SIG-M5 treated with dmso at 0.1 percent for 504 hours (cell line): ENCODE measurements around the gene GUCD1.

Source experiments
- DNase-seq: peaks from one replicate; lab custom pipeline; 2025; ENCODE audit not compliant: unreplicated experiment; lab: John Stamatoyannopoulos, UW

The GUCD1 gene

DNA sequence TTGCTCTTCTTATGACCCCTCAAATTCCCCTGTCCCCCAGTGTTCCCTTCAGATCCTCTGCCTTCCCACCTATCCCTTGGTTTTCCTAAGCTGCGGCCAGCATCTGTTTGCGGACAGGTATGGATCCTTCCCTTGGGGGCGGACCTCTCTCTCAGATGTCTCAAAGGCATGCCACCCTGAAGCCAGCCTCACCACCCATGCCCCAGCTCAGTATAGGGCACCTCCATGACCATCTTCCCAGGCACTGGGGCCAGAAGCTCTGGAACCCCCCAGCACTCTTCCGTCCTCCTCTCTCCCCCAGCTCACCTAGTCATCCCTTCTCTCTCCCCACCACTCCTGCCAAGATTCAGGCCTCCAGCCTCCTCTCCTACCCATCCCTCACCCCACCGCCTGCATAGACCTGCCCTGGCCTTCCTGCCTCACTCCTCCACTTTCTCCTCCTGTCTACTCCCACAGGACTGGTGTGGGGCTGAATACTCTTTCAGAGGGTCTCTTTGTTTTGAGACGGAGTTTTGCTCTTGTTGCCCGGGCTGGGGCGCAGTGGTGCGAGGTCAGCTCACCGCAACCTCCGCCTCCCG is 35.7 kb upstream of the GUCD1 start:
- DNase-seq: no peak

DNA sequence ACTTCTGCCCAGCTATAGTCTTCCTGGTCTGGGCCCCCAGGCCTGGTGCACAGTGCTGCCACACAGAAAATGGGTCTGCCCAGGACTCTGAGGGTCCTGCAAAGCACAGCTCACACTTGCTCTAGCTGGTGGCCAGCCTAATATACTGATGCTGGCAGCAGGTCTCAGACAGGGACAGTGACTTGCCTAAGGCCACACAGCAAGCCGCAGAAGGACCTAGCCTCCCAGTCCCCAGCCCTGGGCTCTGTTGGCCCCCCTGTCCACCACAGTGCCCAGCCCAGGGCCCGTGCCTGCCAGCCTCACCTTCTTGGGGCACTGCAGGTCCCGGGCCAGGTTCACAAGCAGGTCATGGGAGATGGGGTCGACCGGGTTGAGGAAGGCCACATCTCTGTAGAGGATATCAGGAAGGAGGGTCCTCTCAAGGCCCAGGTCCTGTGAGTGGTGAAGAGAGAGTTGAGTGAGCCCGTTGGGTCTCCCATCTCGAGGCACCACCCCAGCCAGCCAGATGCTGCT is 34.6 kb upstream of the GUCD1 start:
- no peak for DNase-seq

DNA sequence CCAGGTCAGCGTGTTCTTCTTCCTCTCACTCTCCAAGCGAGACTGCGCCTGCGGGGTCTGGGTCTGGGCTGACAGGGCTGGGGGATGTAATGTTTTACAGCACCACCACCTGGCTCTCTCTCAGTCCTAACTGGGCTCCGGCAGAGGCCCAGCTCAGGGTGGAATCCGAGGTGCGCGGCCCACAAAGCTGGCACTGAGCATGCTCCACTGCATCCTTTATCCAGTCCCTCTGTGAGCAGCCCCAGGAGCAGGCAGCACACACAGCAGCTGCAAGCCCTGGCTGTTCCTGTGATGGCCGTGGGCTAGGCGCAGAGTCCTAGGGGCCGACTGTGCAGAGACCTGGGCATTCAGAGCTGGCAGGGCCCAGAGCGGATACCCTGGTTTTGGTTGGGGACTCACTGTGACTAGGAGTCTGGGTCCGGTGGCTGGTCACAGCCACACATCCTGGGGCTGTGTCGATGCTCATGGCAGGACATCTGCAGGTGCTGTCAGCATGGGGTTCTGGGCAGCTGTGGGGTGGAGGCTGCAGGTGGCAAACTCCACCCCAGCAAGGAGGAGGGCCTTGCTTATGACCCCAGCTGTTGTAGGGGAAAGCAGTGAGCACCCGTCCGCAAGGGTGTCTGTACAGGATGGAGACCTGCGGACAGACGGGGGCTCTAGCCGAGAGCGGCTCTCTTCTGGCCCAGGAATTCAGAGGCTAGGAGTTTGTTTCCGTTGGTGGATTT is 34.0 kb upstream of the GUCD1 start:
- no peak for DNase-seq

DNA sequence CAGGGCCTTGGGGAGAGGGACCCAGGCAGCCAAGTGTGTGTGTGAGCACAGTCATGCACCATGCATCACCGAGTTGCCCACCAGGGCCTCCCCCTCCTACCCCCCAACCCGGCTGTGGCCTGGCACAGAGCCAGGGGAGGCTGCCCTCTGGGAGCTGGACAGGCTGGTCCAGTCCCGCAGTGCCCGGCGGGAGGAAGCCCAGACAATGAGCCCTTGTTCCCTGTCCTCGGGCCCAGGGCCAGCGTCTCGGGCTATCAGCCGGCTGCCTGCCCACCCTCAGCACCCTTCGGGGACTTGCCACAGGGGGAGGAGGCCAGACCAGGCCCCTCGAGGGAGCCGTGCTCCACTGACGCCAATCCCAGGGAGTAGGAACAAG is 33.4 kb upstream of the GUCD1 start:
- DNase-seq: no peak

DNA sequence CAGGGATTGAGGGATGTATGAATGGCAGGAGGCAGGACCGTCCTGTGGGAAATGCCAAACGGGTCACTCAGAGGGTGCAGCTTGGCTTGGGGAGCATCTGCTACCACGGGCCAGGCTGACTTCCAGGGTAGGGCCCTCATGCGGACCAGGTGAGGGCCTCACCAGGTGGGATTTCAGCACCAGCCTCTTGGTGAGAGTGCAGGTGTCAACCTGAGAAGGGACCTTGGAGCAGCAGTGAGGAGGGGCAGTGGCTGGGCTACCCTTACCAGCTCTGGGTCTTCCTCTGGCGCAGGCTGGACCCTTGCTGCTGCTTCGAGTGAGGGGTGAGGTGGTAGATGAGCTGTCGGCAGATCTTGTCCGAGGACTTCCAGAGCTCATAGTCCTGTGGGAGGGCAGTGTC is 33.0 kb upstream of the GUCD1 start:
- DNase-seq: no peak

DNA sequence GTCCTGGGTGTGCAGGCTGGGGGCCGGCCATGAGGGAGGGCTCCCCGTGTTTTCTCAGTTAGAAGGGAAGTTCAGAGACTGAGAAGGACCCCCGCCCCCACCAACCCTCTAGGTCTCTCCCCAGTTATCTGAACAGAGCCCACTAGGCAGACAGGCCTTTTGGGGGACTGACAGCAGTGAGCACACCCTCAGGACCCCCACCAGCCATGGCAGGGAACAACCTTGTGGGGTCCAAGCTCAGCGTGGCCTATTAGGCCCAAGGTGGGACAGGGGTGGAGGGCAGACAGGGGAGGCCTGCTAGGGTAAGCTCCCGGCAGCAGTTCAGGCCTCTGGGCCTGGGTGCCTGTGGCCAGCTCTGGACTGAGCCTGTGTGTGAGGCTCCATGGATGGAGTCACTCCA is 32.3 kb upstream of the GUCD1 start:
- no peak for DNase-seq

DNA sequence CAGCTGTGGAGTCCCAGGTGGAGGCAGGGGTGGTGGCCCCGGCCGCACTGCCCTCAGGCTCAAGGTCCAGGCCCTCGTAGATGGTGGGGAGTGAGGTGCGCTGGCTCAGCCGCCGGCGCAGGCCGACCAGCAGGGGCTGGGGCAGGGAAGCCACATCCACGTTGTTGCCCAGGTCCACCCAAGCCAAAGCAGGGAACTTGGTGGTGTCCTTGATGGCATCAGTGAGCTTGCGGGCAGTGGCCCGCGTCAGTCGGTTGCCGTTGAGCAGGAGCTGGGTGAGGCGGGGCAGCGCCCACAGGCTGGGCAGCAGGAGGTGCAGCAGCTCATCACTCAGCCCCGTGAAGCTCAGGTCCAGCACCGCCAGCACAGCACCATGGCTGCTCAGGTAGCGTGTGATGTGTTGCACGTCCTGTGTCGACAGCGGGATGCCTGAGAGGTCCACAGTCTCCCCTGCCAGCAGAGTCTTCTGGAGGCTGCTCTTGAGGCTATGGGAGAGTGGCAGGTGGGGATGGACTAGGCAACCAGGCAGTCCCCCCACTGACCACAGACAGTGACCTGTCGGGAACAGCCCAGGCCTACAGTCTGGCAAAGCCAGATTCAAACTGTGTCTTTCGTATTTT is 31.1 kb upstream of the GUCD1 start:
- no peak for DNase-seq

DNA sequence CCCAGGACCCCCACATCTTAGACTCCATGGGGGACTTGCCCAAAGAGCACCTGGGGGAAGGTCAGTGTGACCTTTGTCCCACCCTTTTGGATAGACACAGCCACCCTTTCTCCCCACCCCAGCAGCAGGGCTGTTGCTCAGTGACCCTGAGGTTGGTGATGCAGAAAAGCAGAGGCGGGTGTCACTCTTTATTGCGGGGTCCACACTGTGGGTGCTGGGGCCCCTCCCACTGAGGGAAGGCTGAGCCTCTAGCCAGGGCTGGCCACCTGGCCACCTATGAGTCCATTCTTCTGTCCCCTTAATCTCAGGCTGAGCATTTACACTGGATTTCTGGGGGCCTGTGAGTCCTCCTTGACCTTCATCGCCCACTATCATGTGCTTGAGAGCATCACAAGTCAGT is 30.5 kb upstream of the GUCD1 start:
- DNase-seq: no peak

DNA sequence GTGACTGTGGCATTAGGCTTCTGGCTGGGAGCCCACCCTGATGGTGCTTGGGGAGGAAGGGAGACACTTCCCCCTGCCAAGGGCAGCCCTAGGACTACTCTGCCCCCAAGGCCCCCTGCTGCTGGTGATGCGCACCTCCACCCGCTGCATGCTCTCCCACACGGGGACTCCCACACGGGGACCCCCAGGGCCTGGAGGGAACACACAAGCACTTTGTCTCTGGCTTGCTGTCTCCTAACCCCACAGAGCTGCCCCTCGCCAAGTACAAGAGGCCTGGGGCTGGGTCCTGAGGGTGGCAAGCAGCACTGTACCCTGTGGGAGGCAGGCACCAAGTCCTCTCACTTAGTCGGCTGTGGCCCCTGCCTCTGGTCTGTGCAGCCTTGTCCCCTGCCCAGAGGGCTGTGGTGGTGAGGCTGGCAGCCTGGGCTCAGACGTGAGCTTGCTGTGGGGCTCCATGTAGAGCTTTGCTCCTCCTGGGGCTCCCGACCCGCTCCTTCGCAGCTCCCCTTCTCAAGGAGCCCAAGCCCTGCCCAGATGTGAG is 30.0 kb upstream of the GUCD1 start:
- DNase-seq: no peak

DNA sequence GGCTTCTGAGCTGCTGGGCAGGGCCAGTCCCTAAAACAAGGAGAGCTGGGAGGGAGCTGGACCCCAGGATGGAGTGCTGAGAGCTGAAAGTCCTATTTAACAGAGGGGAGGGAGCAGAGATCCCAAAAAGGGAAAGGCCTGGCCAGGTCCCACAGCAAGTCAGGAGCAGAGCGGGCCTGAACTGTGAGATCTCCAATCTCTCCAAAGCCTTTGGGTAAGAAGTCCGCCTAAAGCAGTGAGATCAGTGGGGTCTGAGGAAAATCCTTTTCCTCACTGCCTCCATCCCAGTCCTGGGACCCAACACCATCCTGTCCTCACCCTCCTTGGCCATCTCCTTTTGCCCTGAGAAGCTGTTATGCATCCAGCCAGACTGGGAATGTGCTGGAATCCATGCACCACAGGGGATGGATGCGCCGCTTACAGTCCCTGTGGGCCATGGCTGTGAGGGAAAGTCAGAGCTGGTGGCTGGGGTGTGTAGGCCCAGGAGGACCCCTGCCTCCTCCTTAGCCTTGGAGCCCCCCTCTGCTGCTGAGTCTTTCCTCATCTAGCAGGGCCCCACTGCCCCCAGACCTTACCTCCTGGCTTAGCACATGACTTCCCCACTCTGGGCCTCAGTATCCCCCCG is 29.3 kb upstream of the GUCD1 start:
- DNase-seq: no peak

DNA sequence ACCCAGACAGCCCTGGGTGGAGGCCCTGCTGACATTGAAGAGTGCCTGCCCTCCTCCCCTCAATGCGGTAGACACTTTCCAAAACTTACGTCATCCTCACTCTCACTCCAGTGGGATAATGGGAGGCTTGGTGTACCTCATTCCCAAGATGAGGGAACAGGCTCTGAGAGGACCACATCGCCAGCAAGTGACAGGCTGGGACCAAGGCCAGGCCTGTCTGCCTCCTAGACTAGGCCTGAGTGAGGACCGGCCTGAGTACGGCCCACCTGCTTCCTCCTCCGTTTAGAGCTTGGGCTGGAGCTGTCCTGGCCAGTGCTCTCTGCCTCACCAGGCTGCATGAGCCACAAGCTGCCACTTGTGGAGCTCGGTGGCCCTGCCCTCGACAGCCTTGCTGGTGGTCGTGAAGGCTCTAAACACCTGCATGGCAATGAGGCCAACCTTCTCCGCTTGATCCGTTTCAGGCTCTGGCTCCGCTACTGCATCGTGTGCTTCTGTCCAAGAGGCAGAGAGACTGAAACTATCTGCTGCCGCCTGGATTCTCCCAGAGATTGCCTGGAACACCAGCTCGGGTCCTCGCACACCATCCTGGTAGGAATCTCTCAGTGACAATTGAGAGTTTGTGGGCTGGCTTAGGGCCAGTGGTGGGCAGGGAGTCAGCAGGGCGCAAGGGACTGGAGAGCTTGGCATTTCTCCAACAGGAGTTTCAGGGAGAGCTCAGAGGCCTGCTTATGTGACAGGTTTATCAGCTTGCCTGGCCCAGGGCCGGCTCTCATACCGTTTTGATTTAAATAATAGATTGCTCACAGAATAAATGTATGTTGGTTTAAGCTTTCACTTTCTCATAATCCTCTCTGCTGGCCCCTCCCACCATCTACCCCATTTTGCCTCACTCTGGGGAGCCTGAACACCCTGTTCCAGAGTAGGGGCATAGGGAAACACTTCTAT is 28.6 kb upstream of the GUCD1 start:
- DNase-seq: no peak

DNA sequence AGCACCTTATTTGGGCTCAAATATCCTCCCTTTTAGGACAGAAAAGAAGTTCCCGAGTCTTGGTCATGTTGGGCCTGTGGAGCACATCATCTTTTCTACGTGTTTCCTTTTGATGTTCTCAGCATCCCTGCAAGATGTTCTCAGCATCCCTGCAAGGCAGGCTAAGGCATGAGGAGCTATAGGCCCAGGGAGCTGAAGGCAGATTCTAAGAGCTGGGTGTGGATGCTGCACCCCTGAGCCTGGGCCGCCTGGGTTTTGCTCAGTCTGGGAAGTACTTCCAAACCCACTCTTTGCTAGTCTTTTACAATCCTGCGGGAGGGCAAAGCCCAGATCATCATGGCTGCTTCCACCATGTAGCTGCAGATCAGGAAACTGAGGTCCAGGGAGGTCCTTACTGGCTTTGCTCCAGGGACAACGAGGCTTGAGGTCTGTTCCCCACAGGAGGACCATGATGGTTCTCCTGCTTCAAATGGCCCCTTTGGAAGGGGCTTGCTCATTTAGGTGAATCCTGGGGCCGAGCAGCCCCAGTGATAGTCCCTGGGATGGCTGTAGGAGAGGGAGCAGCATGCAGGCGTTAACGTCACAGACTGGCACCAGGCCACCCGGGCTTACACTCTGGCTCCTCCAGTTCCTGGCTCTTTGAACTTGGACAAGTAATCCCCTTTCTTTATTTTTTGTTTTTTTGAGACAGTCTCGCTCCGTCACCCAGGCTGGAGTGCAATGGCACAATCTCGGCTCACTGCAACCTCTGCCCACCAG is 27.3 kb upstream of the GUCD1 start:
- DNase-seq: no peak

DNA sequence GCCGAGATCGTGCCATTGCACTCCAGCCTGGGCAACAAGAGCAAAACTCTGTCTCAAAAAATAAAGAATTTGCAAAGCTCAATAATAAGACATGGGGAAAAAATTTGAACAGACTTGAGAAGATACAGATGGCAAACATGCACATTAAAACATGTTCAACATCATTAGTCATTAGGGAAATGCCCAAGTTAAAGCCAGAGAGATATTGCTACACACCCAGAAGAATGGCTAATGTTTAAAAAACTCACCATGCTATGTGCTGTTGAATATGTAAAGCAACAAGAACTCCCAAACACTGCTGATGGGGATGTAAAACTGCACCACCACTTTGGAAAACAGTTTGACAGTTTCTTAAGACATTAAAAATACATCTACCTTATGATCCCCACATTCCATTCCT is 25.3 kb upstream of the GUCD1 start:
- DNase-seq: no peak

DNA sequence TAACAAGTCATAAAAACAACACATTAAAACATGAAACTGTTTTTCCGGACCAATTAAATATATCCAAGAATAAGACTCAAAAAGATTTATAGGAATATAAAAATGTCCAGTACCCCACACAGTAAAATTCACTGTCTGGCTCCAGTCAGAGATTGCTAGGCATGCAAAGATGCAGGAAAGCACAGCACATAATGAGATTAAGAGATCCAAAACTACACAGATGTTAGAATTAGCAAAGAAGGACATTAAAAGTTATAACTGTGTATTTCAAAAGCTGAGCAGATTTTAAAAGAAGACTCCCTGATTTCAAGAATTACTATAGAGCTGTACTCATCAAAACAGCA is 24.3 kb upstream of the GUCD1 start:
- DNase-seq: no peak

DNA sequence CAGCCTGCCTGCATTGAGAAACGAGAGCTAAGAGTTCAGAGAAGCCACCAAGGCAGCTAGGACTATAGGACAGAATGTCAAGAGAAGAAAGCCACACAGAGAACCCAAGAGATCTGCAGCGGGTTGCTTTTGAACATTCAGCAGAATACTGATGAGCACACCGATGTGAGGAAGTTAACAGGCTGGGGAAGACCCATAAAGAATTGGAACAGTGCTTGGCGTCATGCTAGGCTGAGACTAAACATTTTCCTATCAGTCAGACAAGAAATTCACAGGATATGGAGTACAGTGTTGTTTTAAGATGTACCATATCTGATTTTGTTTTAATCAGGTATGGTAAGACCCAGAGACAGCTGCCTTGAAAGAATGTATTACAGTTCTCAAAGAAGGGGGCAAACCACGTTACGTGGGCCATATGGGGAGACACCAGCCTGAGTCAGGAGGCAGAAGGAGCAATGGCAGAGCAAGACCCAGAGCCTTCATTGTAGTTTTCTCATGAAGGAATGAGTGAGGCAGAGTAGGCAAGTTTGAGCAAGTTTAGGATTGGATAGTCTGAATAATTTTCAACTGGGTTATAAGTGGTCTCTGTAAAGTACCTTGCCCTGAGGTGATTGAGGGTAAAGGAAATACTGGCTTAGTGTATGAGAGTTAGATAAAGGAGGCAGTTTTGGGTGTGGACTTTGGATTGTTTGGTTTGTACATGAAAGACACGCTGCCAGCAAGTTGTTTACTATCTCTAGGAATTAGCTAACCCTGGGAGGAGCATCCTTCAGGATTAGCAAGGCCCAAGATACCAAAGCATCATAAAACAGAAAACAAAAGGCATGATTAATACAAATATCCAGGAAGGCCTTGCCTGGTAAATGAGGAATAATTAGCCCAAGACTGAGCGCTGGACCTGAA is 23.7 kb upstream of the GUCD1 start:
- DNase-seq: no peak

DNA sequence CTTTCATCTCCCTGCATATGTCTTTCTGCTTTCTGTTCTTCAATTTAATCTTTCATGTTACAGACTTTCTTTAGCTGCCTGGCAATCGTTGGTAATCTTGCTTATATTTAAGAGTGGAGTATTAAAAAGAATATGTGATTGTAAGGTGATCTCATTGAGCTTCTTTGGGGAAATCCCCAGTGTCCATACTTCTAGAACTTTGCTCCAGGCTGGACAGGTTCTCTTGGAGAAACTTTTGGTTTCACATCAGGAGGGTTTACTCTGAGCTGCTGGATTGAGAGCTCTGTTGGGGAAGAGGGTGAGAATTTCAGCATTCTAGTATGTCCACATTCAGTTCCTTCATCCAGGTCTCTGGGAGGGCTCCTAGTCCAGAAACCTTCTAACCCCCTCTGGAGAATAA is 21.8 kb upstream of the GUCD1 start:
- no peak for DNase-seq

DNA sequence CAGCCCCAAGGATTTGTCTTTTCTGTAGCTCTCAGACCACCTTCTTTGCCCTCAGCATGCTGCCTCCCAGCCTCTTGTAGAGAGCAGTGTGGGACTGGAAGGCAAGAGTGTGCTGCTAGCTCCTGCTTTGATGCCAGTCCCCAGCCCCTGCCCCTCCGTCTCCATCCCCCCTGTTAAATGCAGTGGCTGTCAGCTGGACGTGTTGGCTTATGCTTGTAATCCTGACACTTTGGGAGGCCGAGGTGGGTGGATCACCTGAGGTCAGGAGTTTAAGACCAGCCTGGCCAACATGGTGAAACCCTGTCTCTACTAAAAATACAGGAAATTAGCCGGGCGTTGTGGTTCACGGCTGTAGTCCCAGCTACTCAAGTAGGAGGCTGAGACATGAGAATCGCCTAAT is 16.3 kb upstream of the GUCD1 start:
- no peak for DNase-seq

DNA sequence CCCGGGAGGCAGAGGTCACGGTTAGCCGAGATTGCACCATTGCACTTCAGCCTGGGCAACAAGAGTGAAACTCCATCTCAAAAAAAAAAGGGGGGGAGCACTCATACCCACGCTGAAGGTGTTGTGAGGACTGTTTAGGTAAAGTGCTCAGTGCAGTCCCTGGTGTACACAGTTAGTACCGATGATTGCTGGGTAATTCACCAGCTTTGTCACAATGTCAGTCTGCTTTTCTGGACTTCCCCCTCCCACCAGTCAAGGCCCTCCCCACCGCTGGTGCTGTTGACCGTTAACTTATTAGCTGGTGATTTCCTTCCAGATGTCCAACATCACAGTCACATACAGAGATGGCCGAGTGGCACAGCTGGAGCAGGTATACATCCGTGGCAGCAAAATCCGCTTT is 12.7 kb upstream of the GUCD1 start:
- DNase-seq: no peak

DNA sequence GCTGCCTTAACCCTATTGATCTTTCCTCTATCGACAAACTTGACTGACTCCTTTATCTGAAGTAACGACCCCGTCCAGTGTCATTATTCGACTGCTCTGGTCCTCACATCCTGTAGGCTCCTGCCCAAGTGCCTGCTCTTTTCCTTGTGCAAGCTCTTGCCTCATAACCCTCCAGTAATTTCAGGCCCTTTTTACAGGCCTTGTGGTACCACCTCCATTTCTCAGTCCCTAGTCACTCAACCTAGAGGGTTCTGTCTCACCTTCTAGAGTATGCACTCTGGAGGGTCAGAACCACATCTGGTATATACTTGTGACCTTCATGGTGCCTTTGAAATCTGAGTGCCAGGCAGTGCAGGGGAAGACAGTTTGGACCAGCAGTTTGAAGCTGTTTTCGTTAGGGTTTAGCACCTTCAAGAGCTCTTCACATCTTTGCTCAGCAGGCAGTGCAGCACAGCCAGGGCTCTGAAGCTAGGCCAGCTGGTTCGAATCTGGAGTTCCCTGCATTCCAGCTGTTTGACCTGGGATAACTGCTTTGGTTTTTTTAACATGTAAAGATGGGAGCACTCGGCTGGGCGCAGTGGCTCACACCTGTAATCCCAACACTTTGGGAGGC is 12.1 kb upstream of the GUCD1 start:
- no peak for DNase-seq
